Measurements from ENCODE around the gene HTR2C.

GRCh38 chrX:114584375-114584943 lies 573 bp downstream of the HTR2C start:
- TF ChIP-seq BACH2 (CRISPR knock-in tag; IDR thresholded peaks at IDR 0.05; ENCODE audit: borderline replicate concordance) (no peak), CREB5 (CRISPR knock-in tag; IDR thresholded peaks at IDR 0.05; ENCODE audit: low read depth) (no peak)

Data from SK-N-SH treated with all-trans-retinoic acid at 6 μM for 48 hours (cell line).